HL-60 (cell line): ENCODE results near the gene CREB3L4.

ENCODE experiments used
- DNase-seq, 2 experiments: peaks; one replicate each; pipeline ENCODE4 v3.0.0-alpha.2; 2010 to 2020; ENCODE audit warnings: low read depth in 1 of 2, low spot score in 1 of 2
- H3K27ac ChIP-seq: fragments of 250-450 bp; sonication (Bioruptor Pico); replicated peaks from 2 replicates; pipeline ENCODE4 v1.5.1; 2020; ENCODE audit warnings: mild to moderate bottlenecking, moderate library complexity
- H3K27me3 ChIP-seq: fragments of 250-450 bp; sonication (Bioruptor Pico); 2 replicates; pipeline ENCODE4 v1.5.1; 2021; ENCODE audit warnings: mild to moderate bottlenecking, moderate library complexity; ENCODE audit not compliant: insufficient read depth, poor library complexity, severe bottlenecking
- H3K4me3 ChIP-seq: replicated peaks from 2 replicates; pipeline ENCODE4 v1.5.1; 2011; ENCODE audit warnings: mild to moderate bottlenecking, control low read depth, low read length; ENCODE audit not compliant: insufficient read depth
- CTCF ChIP-seq: IDR thresholded peaks from one replicate; pipeline ENCODE4 v1.5.1; 2011; ENCODE audit warnings: low read length, control low read depth, inconsistent platforms; ENCODE audit not compliant: insufficient read depth
- GABPA ChIP-seq: IDR thresholded peaks from 2 replicates; pipeline ENCODE4 v1.6.1; 2012; ENCODE audit warnings: low read depth
- POLR2AphosphoS5 ChIP-seq: IDR thresholded peaks from 2 replicates; pipeline ENCODE4 v1.6.1; 2012; ENCODE audit warnings: low read depth
- REST ChIP-seq: IDR thresholded peaks from 2 replicates; pipeline ENCODE4 v1.6.1; 2012; ENCODE audit warnings: low read depth; ENCODE audit not compliant: insufficient replicate concordance
- SPI1 ChIP-seq: IDR thresholded peaks from 2 replicates; pipeline ENCODE4 v1.6.1; 2012; ENCODE audit warnings: low read depth, mild to moderate bottlenecking, borderline replicate concordance

The CREB3L4 gene

GRCh38 chr1:153990468-153991150 lies 22.9 kb downstream of the CREB3L4 start, which contains the start of gene RPS27:
Gene RPS27 (plus strand): TSS chr1:153990762. CDS start chr1:153990797, 35 bp downstream.
- Histone ChIP-seq H3K27me3 (no peaks in the 10 kb centered on the region), H3K27ac (peak within 1 kb of the TSS; percentile 93), H3K4me3 (peak within 1 kb of the TSS; percentile 65)
- TF ChIP-seq GABPA (peak; percentile 84), REST (peak; percentile 80), SPI1 (no peak; the same call in 1 of the 2 replicates), POLR2AphosphoS5 (peak; percentile 100)
- DNase-seq, result peak; percentile 97 to 99

GRCh38 chr1:153991151-153991630 lies 23.5 kb downstream of the CREB3L4 start:
- Histone ChIP-seq H3K27me3 (no peaks in the 10 kb centered on the region), H3K27ac (peak overlapping the region; percentile 93), H3K4me3 (peak overlapping the region; percentile 65)
- no peak for DNase-seq
- TF ChIP-seq CTCF (no peak), SPI1 (no peak), POLR2AphosphoS5 (no peak), GABPA (no peak), REST (no peak)

- H3K27me3 ChIP-seq, result no peaks in the 10 kb centered on the region
- no peak for DNase-seq
- peak overlapping the region; percentile 93 for H3K27ac ChIP-seq
- peak overlapping the region; percentile 65 for H3K4me3 ChIP-seq
- TF ChIP-seq CTCF (no peak), GABPA (no peak), SPI1 (no peak), REST (no peak), POLR2AphosphoS5 (no peak)
These were observed 24.1 kb downstream of the CREB3L4 start for GRCh38 chr1:153991806-153992205.
